ENCODE results near the gene ZNF566. TPM values are rescaled to one million over a fixed set of nuclear protein-coding genes. Genes with fewer than 3 reads are reported as not detected.

The ZNF566 gene
- total and polyA plus RNA-seq, 2 of the 13 experiments (the other 11 are each of a cell fraction or from before 2014, with no cell fraction given) = 4.8 to 13.7 TPM

DNA sequence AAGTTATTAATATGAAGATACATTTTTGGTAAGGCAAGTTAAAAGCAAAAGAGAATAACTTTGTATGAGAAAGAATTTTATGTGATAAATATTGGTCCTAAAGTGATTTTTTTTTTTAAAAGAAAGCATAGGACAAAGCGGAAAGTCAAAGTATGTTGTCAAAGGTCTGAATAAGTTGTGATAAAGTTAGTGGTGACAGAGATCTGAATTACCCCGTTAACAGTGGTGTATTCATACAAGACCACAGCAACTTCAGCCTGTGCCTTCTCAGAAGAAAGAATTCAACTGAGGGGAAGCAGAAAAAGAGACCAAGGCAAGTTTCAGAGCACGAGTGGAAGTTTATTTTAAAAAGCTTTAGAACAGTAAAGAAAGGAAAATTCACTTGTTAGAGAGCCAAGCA lies 19.0 kb upstream of the ZNF566 start:
- H3K79me2 ChIP-seq (ENCODE audit: insufficient read depth, low read length) = no peaks in the 10 kb centered on the region
- H3K27ac ChIP-seq (ENCODE audit: extremely low read length, insufficient read depth, low read length) = no peak overlapping the region
- no peaks in the 10 kb centered on the region for H3K27me3 ChIP-seq (ENCODE audit: control insufficient read depth in 1 of 2, insufficient read depth in 2 of 2, low read length in 2 of 2)
- in situ Hi-C loops (cut with HindIII; ENCODE audit: extremely low pct_ligation_motif_present, low pct_unique_long_range_greater_than_20kb) (no loop called here), intact Hi-C loops (cut with micrococcal nuclease; ENCODE audit: unreplicated experiment) (no loop called here)
- H2AFZ ChIP-seq (ENCODE audit: low read length) = no peak overlapping the region
- WGBS (ENCODE audit: low lambda C conversion rate) = 79% methylated on average over 3 of the region's 3 CpGs
- no peaks in the 10 kb centered on the region for H3K4me1 ChIP-seq (ENCODE audit: insufficient read depth, low read length)
- H3K4me3 ChIP-seq (replicated peaks in 1 of 3; ENCODE audit: insufficient read depth in 1 of 3, low read depth in 2 of 3, low read length in 3 of 3) = no peak overlapping the region
- no peak for FAIRE-seq
- no peak overlapping the region for H3K9ac ChIP-seq (ENCODE audit: insufficient read depth, low read depth, low read length)
- no peaks in the 10 kb centered on the region for H3K36me3 ChIP-seq (replicated peaks in 1 of 2; ENCODE audit: control insufficient read depth in 1 of 2, insufficient read depth in 2 of 2, low read length in 2 of 2)
- ChIA-PET CTCF (ENCODE audit: low intra/inter-chr PET ratio, low total read pairs) (no interaction called here), POLR2A (no interaction called here)
- no peaks in the 10 kb centered on the region for H4K20me1 ChIP-seq (ENCODE audit: insufficient read depth, low read length)
- no peak for ATAC-seq
- peaks cover 81% of the 10 kb centered on the region for H3K9me3 ChIP-seq (ENCODE audit: low read length)
- no peak overlapping the region for H3K4me2 ChIP-seq (ENCODE audit: low read depth, low read length)
- no TSS peak for BruUV-seq (replicated peaks)
- TF ChIP-seq TEAD2 (CRISPR knock-in tag; IDR thresholded peaks at IDR 0.05) (no peak), ZNF282 (IDR thresholded peaks at IDR 0.05; ENCODE audit: partially characterized antibody) (no peak), TCF12 (IDR thresholded peaks at IDR 0.05) (no peak), TCF12 (CRISPR knock-in tag; IDR thresholded peaks at IDR 0.05) (no peak), CSRNP2 (CRISPR knock-in tag; conservative IDR thresholded peaks at IDR 0.05; ENCODE audit: low read depth) (no peak), CBFB (CRISPR knock-in tag; IDR thresholded peaks at IDR 0.05) (no peak), ZNF564 (CRISPR knock-in tag; IDR thresholded peaks at IDR 0.05) (no peak), ZSCAN30 (CRISPR knock-in tag; IDR thresholded peaks at IDR 0.05) (no peak), CREBL2 (CRISPR knock-in tag; IDR thresholded peaks at IDR 0.05; ENCODE audit: borderline replicate concordance) (no peak), ELF1 (CRISPR knock-in tag; IDR thresholded peaks at IDR 0.05) (no peak), SRY (CRISPR knock-in tag; IDR thresholded peaks at IDR 0.05) (no peak), SP4 (CRISPR knock-in tag; IDR thresholded peaks at IDR 0.05) (no peak), NFYB (CRISPR knock-in tag; IDR thresholded peaks at IDR 0.05) (no peak), SOX5 (CRISPR knock-in tag; IDR thresholded peaks at IDR 0.05; ENCODE audit: borderline replicate concordance) (no peak), ZFP37 (CRISPR knock-in tag; IDR thresholded peaks at IDR 0.05; ENCODE audit: borderline replicate concordance) (no peak), CEBPB (IDR thresholded peaks at IDR 0.05; ENCODE audit: borderline replicate concordance, low read depth, low read length) (no peak), KAT2B (IDR thresholded peaks at IDR 0.05; ENCODE audit: borderline replicate concordance, low read depth, low read length) (no peak)
- TF ChIP-seq, protein P1, sequence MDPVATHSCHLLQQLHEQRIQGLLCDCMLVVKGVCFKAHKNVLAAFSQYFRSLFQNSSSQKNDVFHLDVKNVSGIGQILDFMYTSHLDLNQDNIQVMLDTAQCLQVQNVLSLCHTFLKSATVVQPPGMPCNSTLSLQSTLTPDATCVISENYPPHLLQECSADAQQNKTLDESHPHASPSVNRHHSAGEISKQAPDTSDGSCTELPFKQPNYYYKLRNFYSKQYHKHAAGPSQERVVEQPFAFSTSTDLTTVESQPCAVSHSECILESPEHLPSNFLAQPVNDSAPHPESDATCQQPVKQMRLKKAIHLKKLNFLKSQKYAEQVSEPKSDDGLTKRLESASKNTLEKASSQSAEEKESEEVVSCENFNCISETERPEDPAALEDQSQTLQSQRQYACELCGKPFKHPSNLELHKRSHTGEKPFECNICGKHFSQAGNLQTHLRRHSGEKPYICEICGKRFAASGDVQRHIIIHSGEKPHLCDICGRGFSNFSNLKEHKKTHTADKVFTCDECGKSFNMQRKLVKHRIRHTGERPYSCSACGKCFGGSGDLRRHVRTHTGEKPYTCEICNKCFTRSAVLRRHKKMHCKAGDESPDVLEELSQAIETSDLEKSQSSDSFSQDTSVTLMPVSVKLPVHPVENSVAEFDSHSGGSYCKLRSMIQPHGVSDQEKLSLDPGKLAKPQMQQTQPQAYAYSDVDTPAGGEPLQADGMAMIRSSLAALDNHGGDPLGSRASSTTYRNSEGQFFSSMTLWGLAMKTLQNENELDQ (CRISPR knock-in tag; IDR thresholded peaks at IDR 0.05; ENCODE audit: borderline replicate concordance) = no peak
- TF ChIP-seq, protein P2, sequence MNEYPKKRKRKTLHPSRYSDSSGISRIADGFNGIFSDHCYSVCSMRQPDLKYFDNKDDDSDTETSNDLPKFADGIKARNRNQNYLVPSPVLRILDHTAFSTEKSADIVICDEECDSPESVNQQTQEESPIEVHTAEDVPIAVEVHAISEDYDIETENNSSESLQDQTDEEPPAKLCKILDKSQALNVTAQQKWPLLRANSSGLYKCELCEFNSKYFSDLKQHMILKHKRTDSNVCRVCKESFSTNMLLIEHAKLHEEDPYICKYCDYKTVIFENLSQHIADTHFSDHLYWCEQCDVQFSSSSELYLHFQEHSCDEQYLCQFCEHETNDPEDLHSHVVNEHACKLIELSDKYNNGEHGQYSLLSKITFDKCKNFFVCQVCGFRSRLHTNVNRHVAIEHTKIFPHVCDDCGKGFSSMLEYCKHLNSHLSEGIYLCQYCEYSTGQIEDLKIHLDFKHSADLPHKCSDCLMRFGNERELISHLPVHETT (CRISPR knock-in tag; conservative IDR thresholded peaks at IDR 0.05) = no peak
- DNase-seq (ENCODE audit: low spot score) = no peak
